Sigmoid colon (tissue), 3 donors: ENCODE results near the gene LY9.

Experiments
- CTCF ChIP-seq, 4 experiments: fragments of 450-650 bp in 3 of 4; fragments of 200-600 bp in 1 of 4; IDR thresholded peaks; one replicate each; pipeline ENCODE4 v1.5.1; 2016 to 2019; ENCODE audit warnings: antibody characterized with exemption in 4 of 4, mild to moderate bottlenecking in 3 of 4, moderate library complexity in 2 of 4
- POLR2A ChIP-seq, 2 donors: fragments of 450-650 bp; IDR thresholded peaks; one replicate each; pipeline ENCODE4 v1.6.1; 2016; ENCODE audit warnings: antibody characterized with exemption in 2 of 2, mild to moderate bottlenecking in 2 of 2, moderate library complexity in 2 of 2

DNA sequence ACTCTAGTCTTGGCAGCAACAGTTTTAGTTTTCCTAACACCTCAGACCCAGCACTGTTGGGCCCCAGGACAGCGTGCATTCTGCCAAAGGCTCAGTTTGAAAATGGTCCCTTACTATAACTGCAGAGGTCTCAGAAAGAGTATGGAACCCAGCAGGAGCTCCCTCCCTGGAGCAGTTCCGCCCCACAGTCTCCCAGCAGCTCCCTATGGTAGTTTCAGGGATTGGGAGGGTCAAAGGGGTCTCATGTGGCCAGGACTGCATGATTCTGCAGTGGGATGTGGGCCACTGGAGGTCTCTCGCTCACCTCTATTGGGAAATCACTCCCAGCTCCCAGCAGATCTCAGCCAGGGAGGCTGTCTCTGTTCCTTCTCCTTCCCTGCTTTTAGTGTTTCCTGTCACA is 12.3 kb downstream of the LY9 start:
- TF ChIP-seq CTCF (IDR thresholded peaks at IDR 0.05) (no peak), POLR2A (IDR thresholded peaks at IDR 0.05) (no peak)
